Testis (tissue), 3 donors: ENCODE measurements around the gene OTOP2. TPM values are rescaled to one million over a fixed set of nuclear protein-coding genes. Genes with fewer than 3 reads are reported as not detected.
A peak's percentile ranks its signal among the peaks of the same experiment; 100 is the strongest.

Experiments
- DNase-seq: peaks from one replicate; pipeline ENCODE4 v3.0.0-alpha.2; 2019
- H3K27ac ChIP-seq, 2 donors: fragments of 200-600 bp; sonication (generic); one replicate each; pipeline ENCODE4 v1.5.1; 2019
- H3K27me3 ChIP-seq: fragments of 200-600 bp; sonication (generic); one replicate; pipeline ENCODE4 v1.5.1; 2019
- H3K36me3 ChIP-seq: fragments of 200-600 bp; sonication (generic); one replicate; pipeline ENCODE4 v1.5.1; 2017; ENCODE audit warnings: low read depth; ENCODE audit errors: missing control alignments
- H3K4me1 ChIP-seq: fragments of 200-600 bp; sonication (generic); one replicate; pipeline ENCODE4 v1.5.1; 2019
- H3K4me3 ChIP-seq, 2 donors: fragments of 200-600 bp; sonication (generic); one replicate each; pipeline ENCODE4 v1.5.1; 2017 to 2019
- H3K9me3 ChIP-seq: fragments of 200-600 bp; sonication (generic); one replicate; pipeline ENCODE4 v1.5.1; 2017
- POLR2A ChIP-seq: fragments of 450-650 bp; IDR thresholded peaks from one replicate; pipeline ENCODE4 v1.6.1; 2017; ENCODE audit warnings: antibody characterized with exemption, mild to moderate bottlenecking, moderate library complexity
- WGBS, 2 donors: methylation state at CpG; one replicate each; pipeline ENCODE4 v1.1.5; 2018; 5-methylcytosine and 5-hydroxymethylcytosine counted together
- intact Hi-C: fragments of 100-400 bp; cut with DNase I; formaldehyde crosslinking; loops from one replicate; pipeline ENCODE4 v1.15.1; 2023; ENCODE audit warnings: low total_unique reads
- polyA plus RNA-seq: library from polyadenylated mRNA; stranded (reverse); fragments of 350-450 nt; fragmentation: Illumina TruSeq; extraction: RNeasy Lipid Tissue Mini Kit (QIAGEN cat#74804); gene quantifications from one replicate; pipeline ENCODE4 v1.2.3, GENCODE V29; 2014; ENCODE audit warnings: low read depth, low replicate concordance; ENCODE audit not compliant: insufficient read depth
- total RNA-seq, 2 donors: library from RNA; depleted of rRNA; stranded (reverse); fragments of >200 nt; gene quantifications; one replicate each; pipeline ENCODE4 v1.2.3, GENCODE V29; 2016
- TF ChIP-seq, protein P1 (sequence below), 3 experiments: fragments of 450-650 bp in 2 of 3; fragments of 200-600 bp in 1 of 3; sonication (generic) in 1 of 3; IDR thresholded peaks; one replicate each; pipeline ENCODE4 v1.5.1; 2016 to 2019; ENCODE audit warnings: antibody characterized with exemption in 3 of 3, mild to moderate bottlenecking in 2 of 3, moderate library complexity in 1 of 3

The OTOP2 gene
- total and polyA plus RNA-seq, 3 donors from 2014 or later = 2.4 to 5.7 (median 5.7) TPM

DNA sequence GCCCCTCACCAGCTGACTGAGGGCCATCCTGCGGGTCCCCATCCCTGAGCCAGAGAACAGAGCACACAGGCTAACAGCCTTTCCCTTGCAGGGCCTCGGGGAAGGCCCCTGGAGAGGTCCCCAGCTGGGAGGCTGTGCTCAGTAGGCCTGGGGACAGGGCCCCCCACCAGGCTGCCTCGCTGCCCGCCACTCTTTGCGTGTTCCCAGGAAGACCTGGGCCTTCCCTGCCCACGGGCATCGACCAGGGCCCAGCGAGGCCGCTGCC is 47.7 kb downstream of the OTOP2 start:
- DNase-seq = no peak
- Histone ChIP-seq H3K36me3 (no peaks in the 10 kb centered on the region), H3K9me3 (no peaks in the 10 kb centered on the region), H3K4me1 (peaks cover 13% of the 10 kb centered on the region), H3K27me3 (no peaks in the 10 kb centered on the region), H3K4me3 (peak overlapping the region; percentile 53 to 74), H3K27ac (no peak overlapping the region)
- TF ChIP-seq, protein P1, sequence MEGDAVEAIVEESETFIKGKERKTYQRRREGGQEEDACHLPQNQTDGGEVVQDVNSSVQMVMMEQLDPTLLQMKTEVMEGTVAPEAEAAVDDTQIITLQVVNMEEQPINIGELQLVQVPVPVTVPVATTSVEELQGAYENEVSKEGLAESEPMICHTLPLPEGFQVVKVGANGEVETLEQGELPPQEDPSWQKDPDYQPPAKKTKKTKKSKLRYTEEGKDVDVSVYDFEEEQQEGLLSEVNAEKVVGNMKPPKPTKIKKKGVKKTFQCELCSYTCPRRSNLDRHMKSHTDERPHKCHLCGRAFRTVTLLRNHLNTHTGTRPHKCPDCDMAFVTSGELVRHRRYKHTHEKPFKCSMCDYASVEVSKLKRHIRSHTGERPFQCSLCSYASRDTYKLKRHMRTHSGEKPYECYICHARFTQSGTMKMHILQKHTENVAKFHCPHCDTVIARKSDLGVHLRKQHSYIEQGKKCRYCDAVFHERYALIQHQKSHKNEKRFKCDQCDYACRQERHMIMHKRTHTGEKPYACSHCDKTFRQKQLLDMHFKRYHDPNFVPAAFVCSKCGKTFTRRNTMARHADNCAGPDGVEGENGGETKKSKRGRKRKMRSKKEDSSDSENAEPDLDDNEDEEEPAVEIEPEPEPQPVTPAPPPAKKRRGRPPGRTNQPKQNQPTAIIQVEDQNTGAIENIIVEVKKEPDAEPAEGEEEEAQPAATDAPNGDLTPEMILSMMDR (IDR thresholded peaks at IDR 0.05) = no peak
- no peak for TF ChIP-seq POLR2A
- intact Hi-C loops = no loop called here
- 0 to 14% methylated on average over 3 to 9 of the region's 9 CpGs for WGBS, 2 donors

DNA sequence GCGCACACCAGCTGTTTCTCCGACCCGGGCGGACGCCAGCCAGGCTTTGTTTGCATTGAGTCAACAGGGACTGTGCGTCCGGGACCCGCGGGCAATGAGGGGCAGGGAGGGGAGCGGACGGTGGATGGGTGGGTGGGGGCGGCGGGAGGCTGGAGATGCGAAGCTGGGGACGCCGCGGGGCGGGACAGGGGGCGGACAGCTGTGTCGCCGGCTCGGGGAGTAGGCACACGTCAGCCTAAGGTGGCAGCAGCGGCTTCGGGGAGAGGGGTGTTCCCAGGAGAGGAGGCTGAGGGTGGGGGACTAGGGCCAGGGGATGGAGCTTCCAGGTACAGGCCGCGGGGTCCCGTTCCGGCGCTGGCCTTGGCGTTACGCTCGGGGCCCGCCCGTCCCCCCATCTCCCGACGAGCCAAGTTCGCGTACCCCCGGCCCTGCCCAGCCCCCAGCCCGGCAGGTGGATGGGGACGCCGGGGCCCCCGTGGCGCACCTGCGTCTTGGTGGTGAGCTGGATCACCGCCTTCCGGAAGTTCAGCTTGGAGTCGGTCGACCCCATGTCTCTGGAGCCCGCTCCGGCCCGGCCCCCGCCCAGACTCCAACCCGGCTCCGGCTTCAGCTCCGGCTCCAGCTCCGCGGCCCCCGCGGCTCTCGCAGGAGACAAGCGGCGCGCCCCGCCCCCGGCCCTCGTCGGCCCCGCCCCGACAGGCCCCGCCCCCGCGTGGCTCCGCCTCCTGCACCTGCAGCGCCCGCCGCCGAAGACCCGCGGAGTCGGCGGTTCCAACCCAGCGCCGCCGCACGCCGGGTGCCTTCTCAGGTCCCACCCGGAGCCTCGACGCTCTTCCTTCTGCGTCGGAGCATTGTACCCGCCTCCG is 48.3 kb downstream of the OTOP2 start, which contains the start of gene HID1:
HID1 (minus strand) TSS at position 653 of the 866 bp plus-strand sequence; CDS start at position 550, 103 bp downstream.
- intact Hi-C loops = no loop called here
- Histone ChIP-seq H3K27me3 (no peaks in the 10 kb centered on the region), H3K9me3 (no peaks in the 10 kb centered on the region), H3K4me3 (peak within 1 kb of the TSS; percentile 53 to 74), H3K36me3 (no peaks in the 10 kb centered on the region), H3K27ac (no peak within 1 kb of the TSS), H3K4me1 (peaks cover 13% of the 10 kb centered on the region)
- WGBS, 2 donors = 2% methylated on average over 11 to 48 of the region's 95 CpGs
- peak; percentile 88 for DNase-seq
- TF ChIP-seq, protein P1 (IDR thresholded peaks at IDR 0.05) = no peak
- TF ChIP-seq POLR2A = no peak

DNA sequence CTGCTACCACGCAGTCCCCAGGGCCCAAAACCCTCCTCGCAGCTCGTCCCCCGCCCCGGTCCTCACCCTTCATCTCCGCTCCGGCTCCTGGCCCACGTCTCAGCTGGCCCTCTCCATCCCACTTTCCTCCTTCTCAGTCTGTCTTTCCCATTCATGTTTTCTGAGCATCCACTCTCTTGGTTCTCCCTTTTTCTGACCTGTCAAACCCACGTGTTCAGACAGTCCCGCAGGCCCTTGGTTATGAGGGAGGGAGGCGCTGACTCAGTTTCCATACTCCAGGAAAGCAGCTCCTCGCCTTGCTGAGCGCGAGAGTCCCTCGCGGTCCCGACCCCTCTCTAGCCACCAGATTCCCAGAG is 48.9 kb downstream of the OTOP2 start:
- intact Hi-C loops = no loop called here
- H3K4me1 ChIP-seq = peaks cover 13% of the 10 kb centered on the region
- 8% methylated on average over 17 of the region's 17 CpGs for WGBS, 2 donors
- no peak for DNase-seq
- peak overlapping the region; percentile 53 to 74 for H3K4me3 ChIP-seq
- no peaks in the 10 kb centered on the region for H3K9me3 ChIP-seq
- no peaks in the 10 kb centered on the region for H3K27me3 ChIP-seq
- TF ChIP-seq, protein P1 (IDR thresholded peaks at IDR 0.05) = no peak
- TF ChIP-seq POLR2A = no peak
- no peak overlapping the region for H3K27ac ChIP-seq
- H3K36me3 ChIP-seq = no peaks in the 10 kb centered on the region

DNA sequence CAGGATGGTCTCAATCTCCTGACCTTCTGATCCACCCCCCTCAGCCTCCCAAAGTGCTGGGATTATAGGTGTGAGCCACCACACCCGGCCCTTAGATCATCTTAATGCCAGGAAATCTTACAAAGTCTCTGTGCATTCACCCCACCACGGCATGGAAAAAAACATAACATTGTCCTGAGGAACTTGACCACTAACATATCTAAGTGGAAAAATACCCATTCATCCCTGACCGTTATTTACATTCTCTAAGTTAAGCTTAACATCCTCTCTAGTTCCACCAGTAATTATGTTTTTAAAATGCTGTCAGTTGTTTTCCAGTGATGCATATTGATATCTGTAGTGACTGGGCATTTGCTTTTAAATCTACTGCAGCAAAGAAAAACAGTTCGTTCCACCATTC is 51.9 kb downstream of the OTOP2 start:
- H3K4me1 ChIP-seq = peaks cover 13% of the 10 kb centered on the region
- 78 to 86% methylated on average over 4 of the region's 4 CpGs for WGBS, 2 donors
- intact Hi-C loops = no loop called here
- no peaks in the 10 kb centered on the region for H3K27me3 ChIP-seq
- no peak overlapping the region for H3K4me3 ChIP-seq
- no peak for DNase-seq
- no peaks in the 10 kb centered on the region for H3K9me3 ChIP-seq
- H3K36me3 ChIP-seq = no peaks in the 10 kb centered on the region
- no peak overlapping the region for H3K27ac ChIP-seq
- TF ChIP-seq POLR2A = no peak
- TF ChIP-seq, protein P1 (IDR thresholded peaks at IDR 0.05) = no peak

DNA sequence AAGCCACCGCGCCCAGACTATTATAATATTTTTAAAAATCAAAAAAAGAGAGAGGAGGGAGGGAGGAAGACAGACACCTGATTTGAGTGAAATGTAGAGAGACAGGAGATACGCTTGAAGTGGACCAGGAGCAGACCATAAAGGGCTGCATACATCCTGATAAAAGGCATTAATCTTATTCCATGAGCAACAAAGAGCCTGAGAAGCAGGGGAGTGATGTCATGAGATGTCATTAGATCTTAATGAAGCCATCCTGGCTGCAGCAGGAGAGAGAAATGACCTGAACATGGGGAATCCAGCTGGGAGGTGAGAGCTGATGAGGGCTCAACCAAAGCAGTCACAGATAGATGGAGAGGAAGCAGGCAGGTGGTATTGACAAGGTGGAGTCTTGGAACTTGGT is 53.7 kb downstream of the OTOP2 start:
- Histone ChIP-seq H3K27ac (no peak overlapping the region), H3K27me3 (no peaks in the 10 kb centered on the region), H3K4me1 (peaks cover 14% of the 10 kb centered on the region), H3K36me3 (no peaks in the 10 kb centered on the region), H3K4me3 (no peak overlapping the region), H3K9me3 (no peaks in the 10 kb centered on the region)
- DNase-seq = no peak
- TF ChIP-seq, protein P1 (IDR thresholded peaks at IDR 0.05) = no peak
- no peak for TF ChIP-seq POLR2A
- 83 to 88% methylated on average over 3 of the region's 3 CpGs for WGBS, 2 donors
- intact Hi-C loops = no loop called here
